ENCODE results near the gene SLC30A2.

Gene SLC30A2

DNA sequence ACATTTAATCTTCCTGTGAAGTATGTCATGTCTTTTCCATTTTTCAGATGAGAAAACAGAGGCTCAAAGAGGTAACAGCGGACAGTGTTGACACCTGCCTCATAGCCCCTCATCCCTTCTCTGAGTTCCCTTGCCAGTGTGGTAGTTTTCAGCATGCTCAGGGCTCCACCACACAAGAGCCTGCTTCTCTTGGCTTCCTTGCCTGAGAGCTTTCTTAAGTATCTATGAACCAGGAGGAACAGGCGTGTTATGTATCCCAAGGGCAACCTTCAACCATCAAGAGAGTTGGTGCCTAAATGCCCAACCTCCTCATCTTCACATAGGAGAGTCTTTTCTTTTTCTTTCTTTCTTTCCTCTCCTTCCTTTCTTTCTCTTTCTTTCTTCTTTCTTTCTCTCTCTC lies 42.2 kb downstream of the SLC30A2 start:
- Histone ChIP-seq H4K20me1 (ENCODE audit: insufficient read depth, low read length) (no peaks in the 10 kb centered on the region), H3K27me3 (ENCODE audit: insufficient read depth, low read length) (peaks cover 7% of the 10 kb centered on the region; the same call in 1 of the 2 replicates), H3K4me1 (ENCODE audit: insufficient read depth, low read length, severe bottlenecking) (peaks cover 3% of the 10 kb centered on the region), H3K4me3 (ENCODE audit: low read depth, low read length, poor library complexity, severe bottlenecking) (no peak overlapping the region), H3K27ac (ENCODE audit: low read depth, low read length, poor library complexity, severe bottlenecking) (no peak overlapping the region), H3F3A (ENCODE audit: insufficient read depth, low read length) (no peaks in the 10 kb centered on the region), H3K9me2 (ENCODE audit: low read depth, low read length) (no peaks in the 10 kb centered on the region), H3K4me2 (ENCODE audit: low read length) (no peak overlapping the region), H3K9ac (ENCODE audit: low read length) (no peak overlapping the region), H3K36me3 (ENCODE audit: insufficient read depth, low read length) (no peaks in the 10 kb centered on the region), H3K9me3 (ENCODE audit: low read length) (no peaks in the 10 kb centered on the region), H3K79me2 (ENCODE audit: insufficient read depth, low read length) (no peaks in the 10 kb centered on the region), H2AFZ (ENCODE audit: low read length) (no peak overlapping the region)
- TF ChIP-seq EZH2 (IDR thresholded peaks at IDR 0.05; ENCODE audit: borderline replicate concordance, low read length) (no peak), CTCF (IDR thresholded peaks at IDR 0.05; ENCODE audit: low read length) (no peak)

- H3K79me2 ChIP-seq (ENCODE audit: insufficient read depth, low read length): no peaks in the 10 kb centered on the region
- peaks cover 7% of the 10 kb centered on the region; the same call in 1 of the 2 replicates for H3K27me3 ChIP-seq (ENCODE audit: insufficient read depth, low read length)
- H2AFZ ChIP-seq (ENCODE audit: low read length): no peak overlapping the region
- no peaks in the 10 kb centered on the region for H3F3A ChIP-seq (ENCODE audit: insufficient read depth, low read length)
- H3K36me3 ChIP-seq (ENCODE audit: insufficient read depth, low read length): no peaks in the 10 kb centered on the region
- no peak overlapping the region for H3K4me3 ChIP-seq (ENCODE audit: low read depth, low read length, poor library complexity, severe bottlenecking)
- H3K4me2 ChIP-seq (ENCODE audit: low read length): no peak overlapping the region
- no peak overlapping the region for H3K27ac ChIP-seq (ENCODE audit: low read depth, low read length, poor library complexity, severe bottlenecking)
- no peak overlapping the region for H3K9ac ChIP-seq (ENCODE audit: low read length)
- TF ChIP-seq CTCF (IDR thresholded peaks at IDR 0.05; ENCODE audit: low read length) (no peak), EZH2 (IDR thresholded peaks at IDR 0.05; ENCODE audit: borderline replicate concordance, low read length) (no peak)
- no peaks in the 10 kb centered on the region for H4K20me1 ChIP-seq (ENCODE audit: insufficient read depth, low read length)
- no peaks in the 10 kb centered on the region for H3K9me2 ChIP-seq (ENCODE audit: low read depth, low read length)
- no peaks in the 10 kb centered on the region for H3K9me3 ChIP-seq (ENCODE audit: low read length)
- peaks cover 8% of the 10 kb centered on the region for H3K4me1 ChIP-seq (ENCODE audit: insufficient read depth, low read length, severe bottlenecking)
Measured at GRCh38 chr1:26003262-26003661, 42.7 kb downstream of the SLC30A2 start.

DNA sequence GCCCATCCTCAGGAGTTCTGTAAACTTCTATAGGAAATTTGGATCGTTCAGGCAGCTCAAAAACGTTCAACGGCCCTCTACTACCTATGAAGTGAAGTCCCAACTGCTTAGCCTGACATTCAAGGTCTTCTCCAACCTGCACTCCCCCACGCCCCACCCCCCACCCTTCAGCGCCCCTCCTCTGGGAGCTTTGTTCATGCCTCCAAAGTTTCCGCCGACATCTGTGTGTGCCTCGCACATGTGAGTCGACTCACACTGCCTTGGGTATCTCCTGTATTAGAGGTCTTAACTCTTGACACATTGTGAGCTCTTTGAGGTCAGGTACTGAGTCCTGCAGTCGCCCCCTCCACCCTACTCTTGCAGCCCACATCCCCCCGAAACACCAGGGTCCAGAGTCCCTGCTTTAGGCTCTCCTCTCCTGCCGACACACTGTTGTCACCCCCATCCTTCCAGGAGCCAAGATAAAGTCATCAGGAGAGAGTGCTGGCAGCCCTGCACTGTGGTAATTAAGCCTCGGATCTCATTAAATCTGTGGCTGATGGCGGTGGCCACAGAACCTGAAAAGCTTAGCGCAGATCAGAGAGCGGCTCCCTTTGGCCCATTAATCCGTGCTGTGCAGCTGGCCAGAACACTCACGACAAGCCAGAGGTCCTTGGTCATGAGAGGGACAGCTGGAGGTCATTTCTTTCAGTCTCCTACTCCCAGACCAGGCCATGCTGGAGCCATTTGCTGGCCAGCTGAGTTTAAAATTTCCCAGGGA lies 46.7 kb downstream of the SLC30A2 start:
- no peaks in the 10 kb centered on the region for H3F3A ChIP-seq (ENCODE audit: insufficient read depth, low read length)
- no peak overlapping the region for H3K4me3 ChIP-seq (ENCODE audit: low read depth, low read length, poor library complexity, severe bottlenecking)
- no peaks in the 10 kb centered on the region for H3K79me2 ChIP-seq (ENCODE audit: insufficient read depth, low read length)
- H3K27me3 ChIP-seq (ENCODE audit: insufficient read depth, low read length): no peaks in the 10 kb centered on the region
- peak overlapping the region; percentile 60; the same call in 1 of the 2 replicates for H3K4me2 ChIP-seq (ENCODE audit: low read length)
- H3K9me2 ChIP-seq (ENCODE audit: low read depth, low read length): no peaks in the 10 kb centered on the region
- H3K36me3 ChIP-seq (ENCODE audit: insufficient read depth, low read length): no peaks in the 10 kb centered on the region
- H3K27ac ChIP-seq (ENCODE audit: low read depth, low read length, poor library complexity, severe bottlenecking): no peak overlapping the region
- no peaks in the 10 kb centered on the region for H4K20me1 ChIP-seq (ENCODE audit: insufficient read depth, low read length)
- peaks cover 25% of the 10 kb centered on the region for H3K4me1 ChIP-seq (ENCODE audit: insufficient read depth, low read length, severe bottlenecking)
- no peak for TF ChIP-seq EZH2 (IDR thresholded peaks at IDR 0.05; ENCODE audit: borderline replicate concordance, low read length)
- TF ChIP-seq CTCF (IDR thresholded peaks at IDR 0.05; ENCODE audit: low read length): no peak
- no peaks in the 10 kb centered on the region for H3K9me3 ChIP-seq (ENCODE audit: low read length)
- H3K9ac ChIP-seq (ENCODE audit: low read length): peak overlapping the region; percentile 40; the same call in 1 of the 2 replicates
- H2AFZ ChIP-seq (ENCODE audit: low read length): peak overlapping the region; percentile 88; the same call in 1 of the 2 replicates

All from OCI-LY1 (cell line).